Thyroid gland (tissue), 4 donors: ENCODE measurements around the gene SLC23A3.

Experiments used
- POLR2A ChIP-seq, 2 donors: fragments of 450-650 bp; IDR thresholded peaks; one replicate each; pipeline ENCODE4 v1.6.1; 2017; ENCODE audit warnings: antibody characterized with exemption in 2 of 2, mild to moderate bottlenecking in 2 of 2, moderate library complexity in 1 of 2
- TF ChIP-seq, protein P1 (sequence below), 6 experiments: fragments of 200-600 bp in 3 of 6; fragments of 450-650 bp in 3 of 6; sonication (generic) in 3 of 6; IDR thresholded peaks; one replicate each; pipeline ENCODE4 v1.5.1; 2016 to 2019; ENCODE audit warnings: antibody characterized with exemption in 6 of 6, mild to moderate bottlenecking in 2 of 6, inconsistent platforms in 1 of 6, moderate library complexity in 1 of 6

DNA sequence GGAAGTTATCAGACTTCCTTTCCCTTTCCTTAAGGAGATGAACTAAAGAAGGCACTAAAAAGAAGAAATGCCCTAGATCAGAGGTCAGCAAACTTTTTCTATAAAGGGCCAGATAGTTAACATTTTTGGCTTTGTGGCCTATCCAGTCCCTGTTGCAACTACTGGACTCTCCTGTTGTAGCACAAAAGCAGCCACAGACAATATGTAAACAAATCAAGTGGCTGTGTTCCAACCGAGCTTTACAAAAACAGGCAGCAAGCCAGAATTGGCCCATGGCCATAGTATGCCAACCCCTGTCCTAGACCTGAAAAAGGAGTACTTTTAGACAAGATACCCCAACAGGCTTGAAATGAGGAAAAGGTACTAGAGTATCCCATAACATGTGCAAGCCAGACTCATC lies 20.2 kb downstream of the SLC23A3 start:
- no peak for TF ChIP-seq POLR2A (IDR thresholded peaks at IDR 0.05)
- TF ChIP-seq, protein P1, sequence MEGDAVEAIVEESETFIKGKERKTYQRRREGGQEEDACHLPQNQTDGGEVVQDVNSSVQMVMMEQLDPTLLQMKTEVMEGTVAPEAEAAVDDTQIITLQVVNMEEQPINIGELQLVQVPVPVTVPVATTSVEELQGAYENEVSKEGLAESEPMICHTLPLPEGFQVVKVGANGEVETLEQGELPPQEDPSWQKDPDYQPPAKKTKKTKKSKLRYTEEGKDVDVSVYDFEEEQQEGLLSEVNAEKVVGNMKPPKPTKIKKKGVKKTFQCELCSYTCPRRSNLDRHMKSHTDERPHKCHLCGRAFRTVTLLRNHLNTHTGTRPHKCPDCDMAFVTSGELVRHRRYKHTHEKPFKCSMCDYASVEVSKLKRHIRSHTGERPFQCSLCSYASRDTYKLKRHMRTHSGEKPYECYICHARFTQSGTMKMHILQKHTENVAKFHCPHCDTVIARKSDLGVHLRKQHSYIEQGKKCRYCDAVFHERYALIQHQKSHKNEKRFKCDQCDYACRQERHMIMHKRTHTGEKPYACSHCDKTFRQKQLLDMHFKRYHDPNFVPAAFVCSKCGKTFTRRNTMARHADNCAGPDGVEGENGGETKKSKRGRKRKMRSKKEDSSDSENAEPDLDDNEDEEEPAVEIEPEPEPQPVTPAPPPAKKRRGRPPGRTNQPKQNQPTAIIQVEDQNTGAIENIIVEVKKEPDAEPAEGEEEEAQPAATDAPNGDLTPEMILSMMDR (IDR thresholded peaks at IDR 0.05), result no peak
